Vagina (tissue), 2 donors: ENCODE measurements around the gene TTLL5. TPM values are rescaled to one million over a fixed set of nuclear protein-coding genes. Genes with fewer than 3 reads are reported as not detected.

Experiments used
- DNase-seq, 2 donors: peaks; one replicate each; pipeline ENCODE4 v3.0.0-alpha.2; 2017; ENCODE audit errors: extremely low spot score in 2 of 2
- H3K27ac ChIP-seq: fragments of 200-600 bp; sonication (generic); one replicate; pipeline ENCODE4 v1.5.1; 2019
- H3K27me3 ChIP-seq: fragments of 200-600 bp; sonication (generic); one replicate; pipeline ENCODE4 v1.5.1; 2019
- H3K36me3 ChIP-seq, 2 donors: fragments of 200-600 bp; sonication (generic); one replicate each; pipeline ENCODE4 v1.5.1; 2017 to 2019
- H3K4me1 ChIP-seq: fragments of 200-600 bp; sonication (generic); one replicate; pipeline ENCODE4 v1.5.1; 2019
- H3K4me3 ChIP-seq, 2 donors: fragments of 200-600 bp; sonication (generic); 1 replicate in 1 of 2; 2 replicates in 1 of 2; pipeline ENCODE4 v1.5.1; 2016 to 2019
- H3K9me3 ChIP-seq: fragments of 200-600 bp; sonication (generic); one replicate; pipeline ENCODE4 v1.5.1; 2019
- POLR2A ChIP-seq, 2 donors: fragments of 450-650 bp; IDR thresholded peaks; one replicate each; pipeline ENCODE4 v1.6.1; 2017; ENCODE audit warnings: antibody characterized with exemption in 2 of 2, mild to moderate bottlenecking in 2 of 2, moderate library complexity in 2 of 2
- POLR2AphosphoS5 ChIP-seq, 2 donors: sonication (generic); formaldehyde crosslinking; IDR thresholded peaks; one replicate each; pipeline ENCODE4 v1.9.0; 2017; ENCODE audit warnings: antibody characterized with exemption in 2 of 2, mild to moderate bottlenecking in 2 of 2, low read depth in 1 of 2; ENCODE audit not compliant: insufficient read depth in 1 of 2
- intact Hi-C: fragments of 100-400 bp; cut with DNase I; formaldehyde crosslinking; loops from one replicate; pipeline ENCODE4 v1.15.1; 2023
- total RNA-seq: library from RNA; depleted of rRNA; stranded (reverse); fragments of >200 nt; gene quantifications from one replicate; pipeline ENCODE4 v1.2.3, GENCODE V29; 2016
- TF ChIP-seq, protein P1 (sequence below), 3 experiments: fragments of 450-650 bp in 2 of 3; fragments of 200-600 bp in 1 of 3; sonication (generic) in 1 of 3; IDR thresholded peaks; one replicate each; pipeline ENCODE4 v1.5.1; 2017 to 2019; ENCODE audit warnings: antibody characterized with exemption in 3 of 3, mild to moderate bottlenecking in 2 of 3, moderate library complexity in 2 of 3

TTLL5 gene
- total RNA-seq, 1 donor from 2014 or later: 43.0 TPM

DNA sequence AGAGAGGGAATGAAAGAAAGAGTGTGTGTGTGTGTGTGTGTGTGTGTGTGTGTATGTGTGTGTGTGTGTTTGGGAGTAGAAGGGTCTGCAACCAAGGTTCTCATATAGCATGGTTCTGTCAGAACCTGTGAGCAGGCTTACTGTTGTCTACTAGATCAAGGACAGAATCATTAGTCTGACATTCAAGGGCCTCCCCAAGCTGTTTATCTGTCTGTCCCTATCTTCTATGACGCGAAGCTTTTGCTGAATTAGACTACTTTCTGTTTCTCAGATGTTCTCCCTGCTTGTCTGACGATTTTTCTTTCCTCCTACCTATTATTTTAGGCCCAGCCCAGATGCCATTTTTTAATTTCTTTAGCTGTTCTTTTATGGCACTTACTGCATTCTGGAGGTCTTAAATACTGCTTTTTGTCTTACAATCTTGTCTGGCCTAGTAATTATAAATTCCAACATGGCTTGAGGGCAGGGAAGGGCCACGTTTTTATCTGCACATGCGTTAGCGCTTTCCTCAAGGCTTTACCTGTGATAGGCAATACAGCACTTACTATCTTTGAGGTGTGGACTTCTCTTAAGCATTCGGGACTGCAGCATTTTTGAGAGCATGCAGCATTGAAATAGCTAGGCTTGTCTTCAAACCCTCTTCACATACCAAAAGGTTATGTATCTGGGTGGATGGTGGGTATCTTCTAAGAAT is 150.2 kb downstream of the TTLL5 start:
- H3K36me3 ChIP-seq: no peaks in the 10 kb centered on the region
- H3K9me3 ChIP-seq: no peaks in the 10 kb centered on the region
- TF ChIP-seq, protein P1, sequence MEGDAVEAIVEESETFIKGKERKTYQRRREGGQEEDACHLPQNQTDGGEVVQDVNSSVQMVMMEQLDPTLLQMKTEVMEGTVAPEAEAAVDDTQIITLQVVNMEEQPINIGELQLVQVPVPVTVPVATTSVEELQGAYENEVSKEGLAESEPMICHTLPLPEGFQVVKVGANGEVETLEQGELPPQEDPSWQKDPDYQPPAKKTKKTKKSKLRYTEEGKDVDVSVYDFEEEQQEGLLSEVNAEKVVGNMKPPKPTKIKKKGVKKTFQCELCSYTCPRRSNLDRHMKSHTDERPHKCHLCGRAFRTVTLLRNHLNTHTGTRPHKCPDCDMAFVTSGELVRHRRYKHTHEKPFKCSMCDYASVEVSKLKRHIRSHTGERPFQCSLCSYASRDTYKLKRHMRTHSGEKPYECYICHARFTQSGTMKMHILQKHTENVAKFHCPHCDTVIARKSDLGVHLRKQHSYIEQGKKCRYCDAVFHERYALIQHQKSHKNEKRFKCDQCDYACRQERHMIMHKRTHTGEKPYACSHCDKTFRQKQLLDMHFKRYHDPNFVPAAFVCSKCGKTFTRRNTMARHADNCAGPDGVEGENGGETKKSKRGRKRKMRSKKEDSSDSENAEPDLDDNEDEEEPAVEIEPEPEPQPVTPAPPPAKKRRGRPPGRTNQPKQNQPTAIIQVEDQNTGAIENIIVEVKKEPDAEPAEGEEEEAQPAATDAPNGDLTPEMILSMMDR (IDR thresholded peaks at IDR 0.05): no peak
- no peak for TF ChIP-seq POLR2A (IDR thresholded peaks at IDR 0.05)
- no peak for TF ChIP-seq POLR2AphosphoS5 (IDR thresholded peaks at IDR 0.05; ENCODE audit: insufficient read depth in 1 of 2, low read depth in 1 of 2)
- H3K4me3 ChIP-seq: no peak overlapping the region
- intact Hi-C loops: no loop called here
- H3K27ac ChIP-seq: no peak overlapping the region
- DNase-seq: no peak
- H3K27me3 ChIP-seq: no peaks in the 10 kb centered on the region
- no peaks in the 10 kb centered on the region for H3K4me1 ChIP-seq

DNA sequence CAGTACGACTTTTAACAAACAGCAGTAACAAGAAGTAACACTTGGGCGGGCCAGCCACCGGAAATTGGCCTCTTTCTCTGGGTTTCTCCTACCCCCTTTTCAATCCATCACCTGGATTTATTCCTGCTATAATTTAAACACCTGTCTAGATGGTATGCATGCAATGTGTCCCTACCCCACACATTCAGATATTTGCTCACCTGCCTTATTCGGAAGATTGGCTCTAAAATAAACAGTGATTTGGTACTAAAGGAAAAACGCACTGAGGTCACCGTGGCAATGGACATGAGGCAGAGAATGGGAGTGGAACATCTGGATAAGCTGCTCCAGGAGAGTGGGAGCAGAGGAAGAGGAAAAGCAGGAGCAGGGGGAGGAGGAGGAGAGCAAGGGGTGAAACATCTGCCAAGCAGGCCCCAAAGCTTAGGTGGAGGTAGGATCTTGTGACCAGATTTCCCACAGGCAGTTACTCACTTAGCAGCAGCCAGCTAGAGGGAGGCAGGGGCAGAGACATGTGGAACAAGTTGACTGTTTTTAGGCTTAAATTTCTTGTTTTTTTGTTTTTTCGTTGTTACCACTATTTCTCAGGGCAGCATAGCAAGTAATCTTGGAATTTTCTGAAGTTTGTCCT is 150.9 kb downstream of the TTLL5 start:
- TF ChIP-seq, protein P1 (IDR thresholded peaks at IDR 0.05): no peak
- TF ChIP-seq POLR2AphosphoS5 (IDR thresholded peaks at IDR 0.05; ENCODE audit: insufficient read depth in 1 of 2, low read depth in 1 of 2) (no peak), POLR2A (IDR thresholded peaks at IDR 0.05) (no peak)
- no peak overlapping the region for H3K27ac ChIP-seq
- intact Hi-C loops: no loop called here

DNA sequence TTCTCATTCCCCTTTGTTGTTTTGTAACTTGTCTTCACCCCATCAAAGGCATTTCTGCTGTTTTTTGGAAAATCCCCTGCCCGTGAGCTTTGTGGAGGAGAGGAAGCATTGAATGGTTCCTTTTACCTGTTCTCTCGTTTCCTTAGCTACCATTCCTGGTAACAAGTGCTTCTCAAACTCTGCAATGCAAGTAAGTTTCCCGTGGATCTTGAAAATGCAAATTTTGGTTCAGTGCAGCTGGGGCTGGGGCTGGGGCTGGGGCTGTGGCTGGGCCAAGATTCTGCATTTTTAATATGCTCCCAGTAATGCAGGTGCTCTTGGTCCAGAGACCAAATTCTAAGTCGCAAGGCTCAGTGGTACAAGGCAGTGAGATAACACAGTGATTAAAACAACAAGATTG is 151.6 kb downstream of the TTLL5 start:
- H3K4me1 ChIP-seq: no peaks in the 10 kb centered on the region
- intact Hi-C loops: no loop called here
- H3K27ac ChIP-seq: no peak overlapping the region
- no peak overlapping the region for H3K4me3 ChIP-seq
- H3K27me3 ChIP-seq: no peaks in the 10 kb centered on the region
- TF ChIP-seq POLR2A (IDR thresholded peaks at IDR 0.05) (no peak), POLR2AphosphoS5 (IDR thresholded peaks at IDR 0.05; ENCODE audit: insufficient read depth in 1 of 2, low read depth in 1 of 2) (no peak)
- TF ChIP-seq, protein P1 (IDR thresholded peaks at IDR 0.05): no peak
- H3K36me3 ChIP-seq: no peaks in the 10 kb centered on the region
- H3K9me3 ChIP-seq: no peaks in the 10 kb centered on the region
- no peak for DNase-seq

More for the DNA sequence above, 150.9 kb downstream of the TTLL5 start:
- Histone ChIP-seq H3K36me3 (no peaks in the 10 kb centered on the region), H3K4me3 (no peak overlapping the region), H3K4me1 (no peaks in the 10 kb centered on the region), H3K27me3 (no peaks in the 10 kb centered on the region), H3K9me3 (no peaks in the 10 kb centered on the region)
- DNase-seq: no peak

DNA sequence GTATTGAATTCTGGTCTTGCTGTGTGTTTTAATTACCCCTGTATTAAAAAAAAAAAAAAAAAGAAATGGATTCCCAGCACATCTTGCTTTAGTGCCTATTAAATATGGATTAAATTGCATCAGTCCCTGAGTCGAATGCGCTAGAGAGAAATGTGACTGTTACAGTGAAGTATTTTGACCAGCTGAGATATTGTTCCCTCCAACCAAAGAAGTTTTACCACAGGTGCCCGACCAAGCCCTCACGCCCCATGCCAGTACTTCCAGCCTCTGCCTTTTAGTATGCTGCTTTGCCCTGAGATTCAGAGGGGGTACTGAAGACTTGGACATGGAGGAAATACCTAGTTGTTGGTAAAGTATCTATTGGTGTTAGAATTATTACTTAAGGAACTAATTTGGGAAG is 159.7 kb downstream of the TTLL5 start:
- no peaks in the 10 kb centered on the region for H3K27me3 ChIP-seq
- peaks cover 27% of the 10 kb centered on the region for H3K4me1 ChIP-seq
- no peak overlapping the region for H3K4me3 ChIP-seq
- H3K9me3 ChIP-seq: no peaks in the 10 kb centered on the region
- intact Hi-C loops: no loop called here
- no peak for TF ChIP-seq POLR2AphosphoS5 (IDR thresholded peaks at IDR 0.05; ENCODE audit: insufficient read depth in 1 of 2, low read depth in 1 of 2)
- TF ChIP-seq POLR2A (IDR thresholded peaks at IDR 0.05): no peak
- TF ChIP-seq, protein P1 (IDR thresholded peaks at IDR 0.05): no peak
- no peak for DNase-seq
- peaks cover 0 to 6% of the 10 kb centered on the region in 2 donors for H3K36me3 ChIP-seq
- no peak overlapping the region for H3K27ac ChIP-seq
